H9 (cell line): Measurements from ENCODE around the gene CBX8. TPM values are rescaled to one million over a fixed set of nuclear protein-coding genes. Genes with fewer than 3 reads are reported as not detected.

ENCODE experiments used
- DNase-seq: peaks from one replicate; pipeline ENCODE4 v3.0.0-alpha.2; 2017
- H2AFZ ChIP-seq: one replicate; pipeline ENCODE4 v1.6.1; 2013; ENCODE audit warnings: mild to moderate bottlenecking, low read length, control low read depth, moderate library complexity
- H2AK5ac ChIP-seq: 2 replicates; pipeline ENCODE4 v1.6.1; 2013; ENCODE audit warnings: low read length, control low read depth, mixed read lengths; ENCODE audit not compliant: insufficient read length
- H2BK120ac ChIP-seq: one replicate; pipeline ENCODE4 v1.6.1; 2013; ENCODE audit warnings: low read depth, mild to moderate bottlenecking, low read length, control low read depth, inconsistent platforms; ENCODE audit not compliant: poor library complexity, severe bottlenecking
- H2BK12ac ChIP-seq: 2 replicates; pipeline ENCODE4 v1.6.1; 2013; ENCODE audit warnings: low read length, control low read depth, mixed read lengths, low read depth; ENCODE audit not compliant: insufficient read length
- H2BK15ac ChIP-seq: 2 replicates; pipeline ENCODE4 v1.6.1; 2013; ENCODE audit warnings: low read depth, low read length, control low read depth
- H2BK20ac ChIP-seq: one replicate; pipeline ENCODE4 v1.6.1; 2013; ENCODE audit warnings: low read depth, mild to moderate bottlenecking, low read length, control low read depth, inconsistent platforms; ENCODE audit not compliant: poor library complexity, severe bottlenecking
- H2BK5ac ChIP-seq: 2 replicates; pipeline ENCODE4 v1.6.1; 2013; ENCODE audit warnings: low read length, control low read depth, mixed read lengths; ENCODE audit not compliant: insufficient read length
- H3K14ac ChIP-seq: 2 replicates; pipeline ENCODE4 v1.6.1; 2013; ENCODE audit warnings: low read length, control low read depth; ENCODE audit not compliant: insufficient read depth
- H3K18ac ChIP-seq: 2 replicates; pipeline ENCODE4 v1.6.1; 2013; ENCODE audit warnings: low read depth, mild to moderate bottlenecking, mixed read lengths, low read length, control low read depth; ENCODE audit not compliant: insufficient read length
- H3K23ac ChIP-seq: 2 replicates; pipeline ENCODE4 v1.6.1; 2013; ENCODE audit warnings: low read length, control low read depth, mixed read lengths, low read depth; ENCODE audit not compliant: insufficient read length
- H3K23me2 ChIP-seq: 2 replicates; pipeline ENCODE4 v1.6.1; 2013; ENCODE audit warnings: low read depth, mild to moderate bottlenecking, mixed read lengths, low read length, control low read depth; ENCODE audit not compliant: insufficient read length, poor library complexity, severe bottlenecking
- H3K27ac ChIP-seq: 2 replicates; pipeline ENCODE4 v1.5.1; 2013; ENCODE audit warnings: low read length, control low read depth, mixed read lengths, low read depth; ENCODE audit not compliant: insufficient read length
- H3K27me3 ChIP-seq: 2 replicates; pipeline ENCODE4 v1.6.1; 2013; ENCODE audit warnings: low read length, control low read depth, inconsistent platforms; ENCODE audit not compliant: insufficient read depth
- H3K4ac ChIP-seq: 2 replicates; pipeline ENCODE4 v1.6.1; 2013; ENCODE audit warnings: low read depth, mild to moderate bottlenecking, control low read depth, inconsistent platforms, low read length, moderate library complexity
- H3K4me1 ChIP-seq: 2 replicates; pipeline ENCODE4 v1.6.1; 2013; ENCODE audit warnings: low read length, control low read depth, inconsistent platforms; ENCODE audit not compliant: insufficient read depth
- H3K4me2 ChIP-seq: 2 replicates; pipeline ENCODE4 v1.6.1; 2013; ENCODE audit warnings: low read length, control low read depth, mixed read lengths; ENCODE audit not compliant: insufficient read length, insufficient read depth
- H3K56ac ChIP-seq: 2 replicates; pipeline ENCODE4 v1.6.1; 2013; ENCODE audit warnings: low read depth, mild to moderate bottlenecking, mixed read lengths, low read length, control low read depth; ENCODE audit not compliant: insufficient read length
- H3K79me1 ChIP-seq: 2 replicates; pipeline ENCODE4 v1.6.1; 2013; ENCODE audit warnings: low read depth, mild to moderate bottlenecking, moderate library complexity, low read length, control low read depth, inconsistent platforms; ENCODE audit not compliant: insufficient read depth, poor library complexity, severe bottlenecking
- H3K79me2 ChIP-seq: 2 replicates; pipeline ENCODE4 v1.6.1; 2013; ENCODE audit warnings: low read length, control low read depth, inconsistent platforms; ENCODE audit not compliant: insufficient read depth
- H3K9ac ChIP-seq: 2 replicates; pipeline ENCODE4 v1.6.1; 2013; ENCODE audit warnings: low read length, control low read depth, mixed read lengths; ENCODE audit not compliant: insufficient read length; ENCODE audit errors: extremely low read depth
- H3K9me3 ChIP-seq: one replicate; pipeline ENCODE4 v1.6.1; 2013; ENCODE audit warnings: low read depth, low read length, inconsistent platforms; ENCODE audit not compliant: control insufficient read depth
- H3T11ph ChIP-seq: one replicate; pipeline ENCODE4 v1.6.1; 2013; ENCODE audit warnings: mild to moderate bottlenecking, low read length, control low read depth, inconsistent platforms
- H4K20me1 ChIP-seq: one replicate; pipeline ENCODE4 v1.6.1; 2013; ENCODE audit not compliant: control insufficient read depth, insufficient read length, insufficient read depth
- H4K5ac ChIP-seq: 2 replicates; pipeline ENCODE4 v1.6.1; 2013; ENCODE audit warnings: low read depth, mild to moderate bottlenecking, mixed read lengths, low read length, control low read depth; ENCODE audit not compliant: insufficient read length
- H4K8ac ChIP-seq: replicated peaks from 2 replicates; pipeline ENCODE4 v1.6.1; 2013; ENCODE audit warnings: low read length, control low read depth, mixed read lengths, low read depth; ENCODE audit not compliant: insufficient read length
- H4K91ac ChIP-seq: 2 replicates; pipeline ENCODE4 v1.6.1; 2013; ENCODE audit warnings: low read depth, mild to moderate bottlenecking, moderate library complexity, mixed read lengths, low read length, control low read depth; ENCODE audit not compliant: insufficient read length
- H3K27ac Mint-ChIP-seq, 3 experiments: 2 replicates in 2 of 3; 3 replicates in 1 of 3; pipeline ENCODE4 v1.8.0; 2020 to 2021; ENCODE audit warnings: mixed read lengths in 3 of 3, mild to moderate bottlenecking in 1 of 3, moderate library complexity in 1 of 3
- H3K27me3 Mint-ChIP-seq: 2 replicates; pipeline ENCODE4 v1.8.0; 2021; ENCODE audit warnings: low read depth, mild to moderate bottlenecking, moderate library complexity, mixed read lengths
- H3K36me3 Mint-ChIP-seq, 3 experiments: 2 replicates in 2 of 3; 3 replicates in 1 of 3; pipeline ENCODE4 v1.8.0; 2020 to 2021; ENCODE audit warnings: low read depth in 3 of 3, mixed read lengths in 3 of 3; ENCODE audit not compliant: insufficient read depth in 1 of 3
- H3K4me1 Mint-ChIP-seq, 2 experiments: 2 replicates each; pipeline ENCODE4 v1.8.0; 2020; ENCODE audit warnings: mixed read lengths in 2 of 2
- H3K4me3 Mint-ChIP-seq, 2 experiments: 2 replicates in 1 of 2; 3 replicates in 1 of 2; pipeline ENCODE4 v1.8.0; 2020 to 2021; ENCODE audit warnings: mild to moderate bottlenecking in 2 of 2, mixed read lengths in 2 of 2, moderate library complexity in 1 of 2
- H3K9me3 Mint-ChIP-seq, 2 experiments: 2 replicates in 1 of 2; 3 replicates in 1 of 2; pipeline ENCODE4 v1.8.0; 2020; ENCODE audit warnings: mild to moderate bottlenecking in 2 of 2, mixed read lengths in 2 of 2, moderate library complexity in 1 of 2
- CTCF ChIP-seq: fragments of 200-600 bp; sonication (generic); conservative IDR thresholded peaks from 3 replicates; pipeline ENCODE4 v1.8.0; 2021; ENCODE audit warnings: antibody characterized with exemption, mild to moderate bottlenecking
- WGBS: extraction: QIAGEN DNeasy Blood & Tissue Kit; methylation state at CpG from one replicate; pipeline ENCODE4 v1.1.7; 2013; ENCODE audit warnings: missing lambda C conversion rate, low lambda C conversion rate, mixed read lengths; ENCODE audit not compliant: insufficient read length; ENCODE audit errors: extremely low coverage; 5-methylcytosine and 5-hydroxymethylcytosine counted together
- total RNA-seq: library from RNA; stranded (reverse); gene quantifications from 2 replicates; pipeline ENCODE4 v1.2.1, GENCODE V29; 2021

The CBX8 gene
- total RNA-seq, 1 experiment from 2014 or later: 1.2 TPM

- H3K79me2 ChIP-seq: no peaks in the 10 kb centered on the region
- H4K8ac ChIP-seq: no peak overlapping the region
- no peak overlapping the region for H2BK15ac ChIP-seq
- no peaks in the 10 kb centered on the region for H3K9me3 Mint-ChIP-seq
- H3K23me2 ChIP-seq: no peaks in the 10 kb centered on the region
- no peak overlapping the region for H3T11ph ChIP-seq
- TF ChIP-seq CTCF: no peak
- no peaks in the 10 kb centered on the region for H3K4me1 ChIP-seq
- H2BK20ac ChIP-seq: no peak overlapping the region
- no peak overlapping the region for H3K56ac ChIP-seq
- H3K79me1 ChIP-seq: no peaks in the 10 kb centered on the region
- no peaks in the 10 kb centered on the region for H4K20me1 ChIP-seq
- no peak overlapping the region for H3K4me2 ChIP-seq
- no peaks in the 10 kb centered on the region for H3K9me3 ChIP-seq
- no peak overlapping the region for H3K18ac ChIP-seq
- H2BK12ac ChIP-seq: no peak overlapping the region
- no peak overlapping the region for H2AFZ ChIP-seq
- no peak overlapping the region for H2BK5ac ChIP-seq
- no peak overlapping the region for H3K23ac ChIP-seq
- no peak overlapping the region for H3K27ac ChIP-seq
- no peaks in the 10 kb centered on the region for H3K27me3 ChIP-seq
- H4K5ac ChIP-seq: no peak overlapping the region
- no peak overlapping the region for H3K9ac ChIP-seq
- H3K4ac ChIP-seq: no peak overlapping the region
- H4K91ac ChIP-seq: no peak overlapping the region
- no peak overlapping the region for H3K4me3 Mint-ChIP-seq
- H2BK120ac ChIP-seq: no peak overlapping the region
- no peak overlapping the region for H2AK5ac ChIP-seq
- DNase-seq: no peak
- H3K27me3 Mint-ChIP-seq: peaks cover 14% of the 10 kb centered on the region
- peaks cover 4 to 5% of the 10 kb centered on the region in 2 experiments; a peak in 3 of 4 replicates for H3K4me1 Mint-ChIP-seq
- no peak overlapping the region for H3K14ac ChIP-seq
- no peak overlapping the region for H3K27ac Mint-ChIP-seq
- no CpG with 5 or more reads among the region's 3 CpGs for WGBS
- no peaks in the 10 kb centered on the region for H3K36me3 Mint-ChIP-seq
Observed at GRCh38 chr17:79765708-79766107, 31.2 kb downstream of the CBX8 start.
